Frontal cortex (tissue), 4 donors: ENCODE data around the gene PAX7. TPM values are rescaled to one million over a fixed set of nuclear protein-coding genes. Genes with fewer than 3 reads are reported as not detected.
A peak's percentile ranks its signal among the peaks of the same experiment; 100 is the strongest.
"Not testable (repeated sequence)": the region's sequence is repeated elsewhere in the genome, so short reads cannot be mapped to it uniquely, and the experiment has no call there.

Experiments
- DNase-seq, 2 donors: peaks; one replicate each; pipeline ENCODE4 v3.0.0; 2012; ENCODE audit warnings: low spot score in 2 of 2
- FAIRE-seq: peaks from 2 replicates; lab custom pipeline; 2012; peaks lifted over from hg19 to GRCh38; lab: Jason Lieb, UNC
- total RNA-seq: library from RNA; depleted of rRNA; stranded (reverse); fragments of >200 nt; gene quantifications from one replicate; pipeline ENCODE4 v1.2.3, GENCODE V29; 2014
- donor health status: control.
- donor health status: control.
- donor health status: control.

Gene PAX7
- total RNA-seq, 1 donor from 2014 or later, result under 0.01 TPM

DNA sequence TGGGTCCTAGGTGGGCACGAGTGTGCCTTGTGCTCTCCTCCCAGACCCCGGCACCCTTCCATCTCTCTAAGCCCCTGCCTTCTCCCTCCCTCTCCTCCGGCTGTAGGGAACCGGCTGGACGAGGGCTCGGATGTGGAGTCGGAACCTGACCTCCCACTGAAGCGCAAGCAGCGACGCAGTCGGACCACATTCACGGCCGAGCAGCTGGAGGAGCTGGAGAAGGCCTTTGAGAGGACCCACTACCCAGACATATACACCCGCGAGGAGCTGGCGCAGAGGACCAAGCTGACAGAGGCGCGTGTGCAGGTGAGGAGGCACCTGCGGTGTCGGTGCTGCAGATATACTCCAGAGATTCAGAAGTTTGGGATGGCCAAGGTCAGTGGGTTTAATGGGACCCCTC is 61.0 kb downstream of the PAX7 start:
- FAIRE-seq, result no peak
- no peak for DNase-seq

DNA sequence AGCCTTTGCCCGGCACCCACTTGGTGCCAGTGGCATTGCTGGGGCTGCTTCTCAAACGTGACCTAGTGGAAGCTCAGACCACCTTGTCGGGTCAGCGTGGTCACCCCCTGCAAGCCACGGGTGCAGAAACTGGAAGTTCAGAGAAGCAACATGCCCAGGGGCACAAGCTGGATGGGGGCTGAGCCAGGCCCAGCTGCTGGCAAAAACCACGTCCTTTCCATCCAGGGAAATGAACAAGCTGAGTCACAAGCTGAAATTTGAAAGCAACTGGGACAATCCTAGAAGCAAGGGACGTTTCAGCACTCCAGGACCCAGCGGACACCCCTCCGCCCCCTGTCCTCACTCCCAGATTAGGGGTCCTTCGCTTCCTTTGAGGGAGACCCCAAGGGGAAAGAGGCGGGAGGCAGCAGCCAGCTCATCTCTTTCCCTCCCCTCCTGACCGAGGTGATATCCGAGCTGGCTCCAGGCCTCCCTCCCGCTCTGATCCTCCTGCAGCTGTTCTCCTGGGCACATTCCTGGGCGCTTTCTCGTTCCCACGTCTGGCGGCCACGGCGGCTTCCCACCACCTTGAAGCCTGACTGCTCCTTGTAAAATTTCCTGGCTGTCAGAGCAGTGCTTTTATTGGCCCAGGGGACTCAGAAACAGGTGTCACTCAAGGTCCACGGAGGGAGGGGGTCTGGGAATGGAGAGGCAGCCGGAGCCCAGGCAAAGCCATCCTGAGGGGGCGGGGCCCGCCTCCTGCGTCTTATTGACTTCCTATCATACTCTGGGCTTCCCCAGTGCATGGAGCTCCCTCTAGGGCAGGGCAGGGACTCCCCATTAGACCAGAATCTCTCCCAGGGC is 62.8 kb downstream of the PAX7 start:
- no peak for DNase-seq
- FAIRE-seq, result no peak

- FAIRE-seq, DNase-seq: not testable (repeated sequence)
Observed at GRCh38 chr1:18694289-18694688, 63.6 kb downstream of the PAX7 start.

- DNase-seq (no peak), FAIRE-seq (no peak)
Observed at GRCh38 chr1:18697541-18697940, 66.9 kb downstream of the PAX7 start.

DNA sequence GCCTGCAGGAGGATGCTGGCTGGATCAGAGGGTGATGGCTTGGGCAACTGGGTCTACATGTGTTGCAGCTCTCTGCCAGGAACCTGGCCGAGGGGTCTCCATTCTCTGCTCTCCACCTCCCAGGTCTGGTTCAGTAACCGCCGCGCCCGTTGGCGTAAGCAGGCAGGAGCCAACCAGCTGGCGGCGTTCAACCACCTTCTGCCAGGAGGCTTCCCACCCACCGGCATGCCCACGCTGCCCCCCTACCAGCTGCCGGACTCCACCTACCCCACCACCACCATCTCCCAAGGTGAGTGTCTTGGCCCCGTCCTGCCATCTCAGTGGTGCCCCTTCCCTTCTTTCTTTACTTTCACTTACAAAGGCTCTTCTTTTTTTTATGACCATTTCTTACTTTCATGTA is 69.9 kb downstream of the PAX7 start:
- DNase-seq (no peak), FAIRE-seq (no peak)

- FAIRE-seq, result no peak
Observed at GRCh38 chr1:18701183-18701582, 70.5 kb downstream of the PAX7 start.

DNA sequence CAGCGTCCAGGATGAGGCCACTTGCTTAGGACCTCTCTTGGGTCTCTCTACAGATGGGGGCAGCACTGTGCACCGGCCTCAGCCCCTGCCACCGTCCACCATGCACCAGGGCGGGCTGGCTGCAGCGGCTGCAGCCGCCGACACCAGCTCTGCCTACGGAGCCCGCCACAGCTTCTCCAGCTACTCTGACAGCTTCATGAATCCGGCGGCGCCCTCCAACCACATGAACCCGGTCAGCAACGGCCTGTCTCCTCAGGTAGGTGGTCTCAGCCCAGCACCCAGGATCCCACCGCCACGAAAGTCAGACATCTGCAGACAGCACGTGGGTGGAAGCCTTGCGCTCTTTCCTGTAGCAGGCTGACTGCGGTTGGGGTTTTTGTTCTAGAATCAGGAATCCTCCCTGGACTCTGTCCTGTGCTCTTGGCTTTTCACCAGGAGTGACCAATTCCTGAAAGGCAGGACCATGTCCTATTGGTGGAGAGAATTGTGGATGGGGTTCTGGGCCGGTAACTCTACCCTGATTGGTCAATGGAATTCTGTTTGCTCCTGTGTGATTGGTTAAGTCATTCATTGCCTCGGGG is 72.5 kb downstream of the PAX7 start:
- FAIRE-seq, result no peak
- DNase-seq, result peak in 1 of 2 donors; percentile 66

More at GRCh38 chr1:18701183-18701582, 70.5 kb downstream of the PAX7 start:
- DNase-seq, result no peak

- no peak for FAIRE-seq
Observed at GRCh38 chr1:18705811-18706210, 75.2 kb downstream of the PAX7 start.

DNA sequence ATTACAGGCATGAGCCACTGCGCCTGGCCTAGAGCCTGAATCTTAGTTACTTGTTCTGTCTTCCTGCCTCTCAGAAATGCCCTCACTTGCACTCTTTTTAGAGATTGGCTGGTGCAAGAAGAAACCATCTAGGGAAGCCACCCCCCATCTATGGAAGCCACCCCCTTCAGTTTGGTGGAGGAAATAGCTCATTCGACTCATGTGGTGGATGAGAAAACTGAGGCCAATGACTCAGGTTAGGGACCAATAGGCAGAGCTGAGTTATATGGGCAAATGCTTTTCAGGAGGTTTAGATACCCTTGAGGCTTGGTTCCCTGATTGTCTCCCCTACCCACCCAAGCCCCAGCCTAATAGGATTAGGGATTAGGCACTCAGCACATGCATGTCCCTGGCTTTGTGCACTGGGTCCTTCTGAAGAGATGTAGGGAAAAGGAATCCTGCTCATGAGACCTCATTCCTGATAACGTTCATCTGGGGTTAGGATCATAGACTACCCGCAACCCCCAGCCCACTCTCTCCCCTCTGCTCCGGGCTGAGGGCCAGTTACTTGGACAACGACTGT is 77.1 kb downstream of the PAX7 start:
- no peak for FAIRE-seq
- DNase-seq, result no peak

More at GRCh38 chr1:18705811-18706210, 75.2 kb downstream of the PAX7 start:
- no peak for DNase-seq

DNA sequence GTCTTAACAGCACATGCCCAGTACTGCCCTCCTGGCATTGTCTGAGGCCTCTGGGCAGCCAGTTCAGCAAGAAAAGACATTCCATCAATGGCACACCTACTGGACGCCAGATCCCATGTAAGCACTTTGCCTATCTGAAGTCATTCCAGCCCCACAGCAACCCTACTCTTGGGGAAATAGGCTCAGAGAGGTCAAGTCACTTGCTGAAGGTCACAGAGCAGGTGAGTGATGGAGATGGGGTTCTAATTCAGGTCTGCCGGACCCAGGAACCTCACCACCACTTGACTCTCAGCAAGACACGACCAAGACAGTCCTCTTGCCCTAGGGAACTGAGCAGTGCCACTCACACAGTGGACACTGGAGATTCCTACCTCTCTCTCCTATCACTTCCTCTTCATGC is 79.4 kb downstream of the PAX7 start:
- FAIRE-seq (no peak), DNase-seq (no peak)

DNA sequence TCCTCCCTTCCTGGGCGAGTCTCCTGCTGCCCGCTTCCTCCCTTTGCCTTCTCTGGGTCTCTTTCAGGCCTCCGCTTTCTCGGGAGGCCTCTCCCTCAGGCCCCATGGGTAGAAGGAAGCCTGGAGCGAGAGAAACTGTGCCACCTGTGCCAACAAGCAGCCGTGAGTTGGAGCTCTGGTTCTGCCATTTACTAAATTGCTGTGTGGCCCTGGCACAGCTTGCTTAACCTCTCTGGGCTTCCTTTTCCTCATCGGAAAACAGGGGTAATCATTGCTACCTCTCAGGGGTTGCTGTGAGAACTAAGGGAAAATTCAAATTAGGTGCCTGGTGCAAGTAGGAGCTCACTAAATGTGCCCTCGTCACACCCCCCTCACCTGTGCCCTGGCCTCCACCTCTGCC is 80.4 kb downstream of the PAX7 start:
- FAIRE-seq (no peak), DNase-seq (no peak)

DNA sequence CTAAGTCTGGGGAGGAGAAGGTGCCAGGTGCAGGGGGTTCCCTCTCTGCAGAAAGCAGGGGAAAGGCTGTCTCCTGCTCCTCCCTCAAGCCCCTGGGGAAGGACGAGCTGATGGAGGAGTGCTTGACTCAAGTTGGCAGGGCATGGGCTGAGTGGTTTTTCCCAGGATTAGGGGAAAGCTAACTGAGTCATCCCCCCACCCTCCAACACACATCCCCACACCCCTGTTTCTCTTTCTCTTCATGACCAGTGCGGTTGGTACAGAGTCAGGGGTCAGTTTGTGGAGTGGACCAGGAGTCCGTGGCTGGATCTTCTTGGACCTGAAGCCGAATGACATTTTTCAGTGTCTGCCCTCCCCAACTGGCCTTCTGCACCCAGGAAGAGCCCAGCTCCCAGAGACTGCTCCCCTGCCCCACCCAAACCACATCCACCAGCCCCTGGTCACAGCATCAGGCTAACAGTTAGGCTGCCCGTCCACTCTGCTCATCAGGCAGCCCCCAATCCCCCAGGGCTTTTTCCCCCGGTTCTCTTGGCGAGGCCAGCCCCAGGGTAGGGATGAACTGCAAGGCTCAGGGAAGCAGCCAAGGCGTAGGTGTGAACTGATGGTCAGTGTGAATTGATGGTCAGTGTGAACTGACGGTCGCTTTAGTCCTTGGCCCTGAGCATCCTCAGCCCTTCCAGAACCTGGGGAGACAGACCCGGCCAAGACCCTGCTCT is 81.0 kb downstream of the PAX7 start:
- DNase-seq (no peak), FAIRE-seq (no peak)

- FAIRE-seq (no peak), DNase-seq (no peak)
Observed at GRCh38 chr1:18712252-18712600, 81.6 kb downstream of the PAX7 start.

DNA sequence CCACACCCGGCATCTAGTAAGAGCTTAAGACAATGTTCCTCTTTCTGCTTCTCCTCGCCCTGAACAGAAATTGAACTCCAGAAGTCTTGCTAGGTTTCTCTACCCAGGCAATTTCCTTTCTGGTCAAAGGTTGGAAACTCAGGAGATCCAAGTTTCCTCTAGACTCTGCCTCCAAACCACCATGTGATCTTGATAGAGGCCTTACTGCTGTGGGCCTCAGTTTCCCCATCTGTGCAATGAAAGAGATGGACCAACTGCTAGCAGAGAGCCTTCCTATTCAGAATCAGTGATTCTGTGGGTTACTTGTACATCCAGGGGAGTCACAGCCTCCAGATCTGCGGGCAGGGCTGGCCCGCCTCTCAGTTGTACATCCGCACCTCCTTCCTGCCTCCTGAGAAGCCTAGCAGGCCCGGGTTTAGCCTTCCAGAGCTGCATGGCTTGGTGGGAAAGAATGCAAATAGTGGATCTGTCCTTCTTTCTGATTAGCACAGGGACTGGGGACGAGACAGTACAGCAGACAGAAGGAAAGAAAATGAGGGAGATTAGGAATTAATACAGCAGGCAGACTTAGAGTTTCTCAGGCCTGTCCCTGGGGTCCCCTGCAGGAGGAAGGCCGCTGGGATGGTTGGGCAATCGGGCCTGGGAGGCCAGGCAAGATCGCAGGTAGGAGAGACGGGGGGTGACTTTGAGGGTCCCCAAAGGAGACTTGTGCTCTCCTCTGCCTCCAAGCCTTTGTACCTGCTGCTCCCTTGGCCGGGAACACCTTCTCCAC is 83.9 kb downstream of the PAX7 start:
- no peak for FAIRE-seq
- DNase-seq, result no peak

DNA sequence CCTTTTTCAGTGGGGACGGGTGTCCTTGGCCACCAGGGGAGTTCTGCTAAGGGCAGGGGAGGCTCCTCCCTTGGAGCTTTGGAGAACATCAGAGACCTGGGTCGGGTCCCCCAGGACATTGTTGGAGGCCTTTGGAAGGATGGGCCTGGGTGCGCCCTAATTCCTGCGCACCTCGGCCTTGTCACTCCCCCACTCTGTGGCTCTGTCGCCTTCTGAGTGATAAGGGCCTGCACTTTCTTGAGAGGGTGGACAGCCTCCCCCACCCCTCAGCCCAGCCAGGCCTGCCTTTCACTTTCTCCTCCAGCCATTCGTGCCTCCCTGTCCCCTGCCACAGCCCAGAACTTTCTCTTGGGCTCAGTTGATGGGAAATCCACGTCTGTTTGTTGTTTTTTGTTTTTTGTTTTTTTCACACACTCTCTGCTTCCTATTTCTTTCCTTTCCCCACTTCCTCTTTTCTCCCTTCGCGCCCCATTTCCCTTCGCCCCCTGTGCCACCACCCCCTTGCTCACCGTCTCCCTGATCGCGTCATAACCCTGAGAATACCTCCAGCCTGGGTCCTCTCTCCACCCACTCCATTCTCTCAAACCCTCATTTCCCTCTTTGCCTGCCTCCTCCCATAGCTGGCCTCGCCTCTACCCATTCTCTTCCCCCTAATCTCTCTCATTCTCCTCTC is 85.6 kb downstream of the PAX7 start:
- FAIRE-seq, result no peak
- DNase-seq, result peak in 1 of 2 donors; percentile 57

DNA sequence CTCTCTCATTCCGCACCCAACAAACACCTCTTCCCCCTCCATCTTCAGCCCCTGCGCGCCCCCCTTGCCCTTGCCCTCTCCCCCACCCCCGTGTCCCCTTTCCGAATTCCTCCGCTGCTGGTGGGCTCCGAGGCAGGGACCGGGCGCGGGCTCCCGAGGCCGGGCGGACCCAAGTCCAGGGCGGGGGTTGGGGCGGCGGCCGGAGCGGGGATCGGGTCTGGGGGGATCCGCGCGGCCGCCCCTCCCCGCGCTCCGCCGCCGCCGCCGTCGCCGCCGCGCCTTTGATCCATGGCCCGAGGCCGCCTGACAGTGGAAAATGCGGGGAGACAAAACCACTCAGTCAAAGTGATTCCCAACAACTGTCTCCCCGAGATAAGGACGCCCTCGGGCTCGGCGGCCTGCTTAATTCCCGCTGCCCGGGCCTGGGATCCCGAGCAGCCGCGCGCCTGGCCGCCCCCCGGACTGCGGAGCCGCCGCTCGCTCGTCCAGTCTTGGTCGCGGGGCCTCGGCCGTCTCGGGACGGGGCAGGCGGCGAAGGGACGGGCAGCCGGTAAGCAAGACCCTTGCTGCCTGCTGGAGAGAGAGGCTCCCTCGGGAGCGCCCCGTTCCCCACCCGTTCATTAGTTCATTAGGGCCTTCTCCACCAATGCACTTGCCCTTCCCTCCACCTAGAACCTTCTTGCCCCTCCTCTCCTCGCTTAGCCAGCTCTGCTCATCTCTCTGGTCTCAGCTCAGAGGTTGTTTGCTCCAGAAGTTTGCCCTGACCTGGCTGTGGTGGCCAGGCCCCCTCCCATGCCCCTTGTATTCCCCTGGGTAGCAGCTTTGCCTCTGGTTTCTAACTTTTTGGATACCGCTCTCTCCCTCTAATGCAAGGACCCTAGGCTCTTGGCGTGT is 86.4 kb downstream of the PAX7 start:
- DNase-seq, result peak in 1 of 2 donors; percentile 41
- FAIRE-seq, result no peak

DNA sequence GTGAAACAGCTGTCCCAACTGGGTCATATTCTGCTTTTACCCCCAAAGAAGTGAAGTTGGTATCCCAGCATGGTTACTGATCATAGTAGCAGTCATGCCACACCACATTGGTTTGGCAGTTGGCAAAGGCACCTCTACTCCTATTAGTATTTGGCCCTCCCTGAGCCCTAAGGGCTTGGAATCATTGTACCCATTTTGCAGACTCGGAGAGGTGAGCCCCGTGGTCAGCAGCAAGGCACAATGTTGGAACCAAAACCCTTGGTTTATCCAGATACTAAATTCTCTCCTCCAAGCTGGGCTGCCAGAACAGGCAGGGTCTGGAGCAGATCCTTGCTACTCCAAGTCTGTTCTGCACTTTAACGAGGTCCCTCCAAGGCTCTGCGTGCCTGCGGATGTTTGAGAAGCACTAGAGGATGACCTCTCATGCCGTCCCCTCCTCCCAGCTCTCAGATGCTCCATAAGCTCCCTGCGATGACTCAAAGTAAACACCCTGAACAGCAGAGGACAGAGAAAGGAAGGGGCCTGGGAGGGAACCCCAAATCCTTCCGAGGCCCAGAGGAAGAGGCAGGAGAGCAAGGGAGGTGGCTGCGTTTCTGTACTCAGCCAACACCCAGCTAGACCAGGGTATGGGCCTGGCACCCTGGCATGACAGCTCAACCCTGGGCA is 89.3 kb downstream of the PAX7 start:
- no peak for FAIRE-seq
- DNase-seq, result no peak

GRCh38 chr1:18721041-18721440 is 90.4 kb downstream of the PAX7 start:
- FAIRE-seq (no peak), DNase-seq (no peak)
